Hepatocyte (in vitro differentiated cells): ENCODE measurements around the gene PRKG1.

Experiments used
- CTCF ChIP-seq: fragments of 200-600 bp; sonication (generic); IDR thresholded peaks from 2 replicates; pipeline ENCODE4 v1.5.1; 2016; ENCODE audit warnings: antibody characterized with exemption, mild to moderate bottlenecking; ENCODE audit not compliant: poor library complexity
- EZH2 ChIP-seq: fragments of 200-600 bp; sonication (generic); IDR thresholded peaks from 2 replicates; pipeline ENCODE4 v1.6.1; 2016; ENCODE audit warnings: antibody characterized with exemption, mild to moderate bottlenecking, borderline replicate concordance

GRCh38 chr10:51783941-51784340, 709.7 kb downstream of the PRKG1 start:
- TF ChIP-seq CTCF (no peak), EZH2 (no peak)
